HepG2 (cell line): ENCODE data around the gene ASIC3. TPM values are rescaled to one million over a fixed set of nuclear protein-coding genes. Genes with fewer than 3 reads are reported as not detected.

Experiments
- BCL6 ChIP-seq: IDR thresholded peaks from 2 replicates; pipeline ENCODE4 v1.6.1; 2016; ENCODE audit warnings: missing genetic modification reagents, missing compliant biosample characterization
- CEBPZ ChIP-seq: IDR thresholded peaks from 2 replicates; pipeline ENCODE4 v1.6.1; 2012; ENCODE audit warnings: low read length, improper control_type of control experiment
- ETV6 ChIP-seq: sonication (generic); formaldehyde crosslinking; conservative IDR thresholded peaks from 2 replicates; pipeline ENCODE4 v1.4.0; 2020; ENCODE audit warnings: missing genetic modification reagents
- FIP1L1 ChIP-seq: fragments of 200-400 bp; formaldehyde crosslinking; IDR thresholded peaks from 2 replicates; pipeline ENCODE4 v1.6.1; 2018; ENCODE audit warnings: low read depth, mild to moderate bottlenecking, low read length, moderate library complexity, borderline replicate concordance; ENCODE audit not compliant: insufficient read depth
- GATAD1 ChIP-seq: IDR thresholded peaks from 2 replicates; pipeline ENCODE4 v1.6.1; 2016; ENCODE audit warnings: missing genetic modification reagents, missing compliant biosample characterization
- KAT2B ChIP-seq: fragments of 150-350 bp; IDR thresholded peaks from 2 replicates; pipeline ENCODE4 v1.6.1; 2014; ENCODE audit warnings: low read depth, low read length, borderline replicate concordance
- KMT2B ChIP-seq: IDR thresholded peaks from 2 replicates; pipeline ENCODE4 v1.6.1; 2016; ENCODE audit warnings: missing genetic modification reagents, missing compliant biosample characterization
- MAF1 ChIP-seq: sonication (generic); formaldehyde crosslinking; IDR thresholded peaks from 2 replicates; pipeline ENCODE4 v1.5.0; 2020; ENCODE audit warnings: missing genetic modification reagents, borderline replicate concordance
- MTERF4 ChIP-seq: sonication (generic); formaldehyde crosslinking; IDR thresholded peaks from 2 replicates; pipeline ENCODE4 v1.8.0; 2023; ENCODE audit warnings: mild to moderate bottlenecking, missing genetic modification reagents
- POGZ ChIP-seq: sonication (generic); formaldehyde crosslinking; IDR thresholded peaks from 2 replicates; pipeline ENCODE4 v1.4.0; 2020; ENCODE audit warnings: mild to moderate bottlenecking, missing genetic modification reagents
- SNAPC4 ChIP-seq: sonication (generic); formaldehyde crosslinking; IDR thresholded peaks from 2 replicates; pipeline ENCODE4 v1.4.0; 2020; ENCODE audit warnings: mild to moderate bottlenecking, missing genetic modification reagents
- ZBTB39 ChIP-seq: sonication (generic); formaldehyde crosslinking; IDR thresholded peaks from 2 replicates; pipeline ENCODE4 v1.5.0; 2020; ENCODE audit warnings: missing genetic modification reagents
- ZNF232 ChIP-seq: sonication (generic); formaldehyde crosslinking; IDR thresholded peaks from 2 replicates; pipeline ENCODE4 v1.4.0; 2020; ENCODE audit warnings: missing genetic modification reagents, borderline replicate concordance
- ZNF770 ChIP-seq: sonication (generic); formaldehyde crosslinking; IDR thresholded peaks from 2 replicates; pipeline ENCODE4 v1.5.0; 2020; ENCODE audit warnings: mild to moderate bottlenecking, missing genetic modification reagents
- ZNF772 ChIP-seq: sonication (generic); formaldehyde crosslinking; IDR thresholded peaks from 2 replicates; pipeline ENCODE4 v1.5.0; 2020; ENCODE audit warnings: mild to moderate bottlenecking, missing genetic modification reagents
- ZSCAN29 ChIP-seq: sonication (generic); formaldehyde crosslinking; conservative IDR thresholded peaks from 2 replicates; pipeline ENCODE4 v1.4.0; 2020; ENCODE audit warnings: mild to moderate bottlenecking, missing genetic modification reagents
- polyA plus RNA-seq, 8 experiments: library from polyadenylated mRNA; depleted of rRNA in 3 of 8; stranded (reverse) in 7 of 8; unstranded in 1 of 8; fragments of >200 nt; fragmentation: Illumina TruSeq in 4 of 8; extraction: Trizol in 4 of 8; gene quantifications; 2 replicates each; pipeline versions ENCODE4 v1.2.1 to v1.2.3, GENCODE V29; 2011 to 2016; ENCODE audit warnings: low read depth in 4 of 8, missing spikeins in 1 of 8, mixed read lengths in 1 of 8; ENCODE audit not compliant: insufficient read depth in 1 of 8
- total RNA-seq, 5 experiments: library from RNA; depleted of rRNA; stranded (reverse); fragments of >200 nt; fragmentation: Illumina TruSeq; extraction: Trizol; gene quantifications; 2 replicates each; pipeline ENCODE4 v1.2.3, GENCODE V29; 2016; ENCODE audit warnings: low read depth in 1 of 5

ASIC3 gene
- total and polyA plus RNA-seq, 2 of the 13 experiments (the other 11 are each of a cell fraction or from before 2014, with no cell fraction given) = 0.51 TPM; not detected in 1

- TF ChIP-seq SNAPC4 (CRISPR knock-in tag) = 0 out of 2 replicates have a peak, but pooled peaks have one; percentile 42
- TF ChIP-seq GATAD1 (CRISPR knock-in tag) = no peak
- no peak for TF ChIP-seq ETV6 (CRISPR knock-in tag)
- TF ChIP-seq MTERF4 (CRISPR knock-in tag) = peak; percentile 79; the same call in 1 of the 2 replicates
- no peak for TF ChIP-seq CEBPZ
- TF ChIP-seq ZNF772 (CRISPR knock-in tag) = no peak
- no peak for TF ChIP-seq ZBTB39 (CRISPR knock-in tag)
- TF ChIP-seq POGZ (CRISPR knock-in tag) = 0 out of 2 replicates have a peak, but pooled peaks have one; percentile 43
- no peak for TF ChIP-seq KMT2B (CRISPR knock-in tag)
- TF ChIP-seq BCL6 (CRISPR knock-in tag) = no peak
- no peak for TF ChIP-seq FIP1L1
- TF ChIP-seq ZNF232 (CRISPR knock-in tag) = no peak
- TF ChIP-seq ZSCAN29 (CRISPR knock-in tag) = no peak
- TF ChIP-seq MAF1 (CRISPR knock-in tag) = no peak
- TF ChIP-seq ZNF770 (CRISPR knock-in tag) = no peak
- no peak for TF ChIP-seq KAT2B
Measured at GRCh38 chr7:151017953-151018420, 30.3 kb upstream of the ASIC3 start (continued).
